Astrocyte (in vitro differentiated cells and primary cell): Measurements from ENCODE around the gene CEP290.

Experiments
- EZH2 ChIP-seq: IDR thresholded peaks from 2 replicates; pipeline ENCODE4 v1.6.1; 2012; ENCODE audit warnings: mild to moderate bottlenecking, low read length, inconsistent platforms; ENCODE audit not compliant: insufficient read depth
- TF ChIP-seq, protein P1 (sequence below): IDR thresholded peaks from 2 replicates; pipeline ENCODE4 v1.5.1; 2011; ENCODE audit warnings: low read depth, mild to moderate bottlenecking, inconsistent platforms, low read length, moderate library complexity; ENCODE audit not compliant: insufficient read depth

- TF ChIP-seq, protein P1, sequence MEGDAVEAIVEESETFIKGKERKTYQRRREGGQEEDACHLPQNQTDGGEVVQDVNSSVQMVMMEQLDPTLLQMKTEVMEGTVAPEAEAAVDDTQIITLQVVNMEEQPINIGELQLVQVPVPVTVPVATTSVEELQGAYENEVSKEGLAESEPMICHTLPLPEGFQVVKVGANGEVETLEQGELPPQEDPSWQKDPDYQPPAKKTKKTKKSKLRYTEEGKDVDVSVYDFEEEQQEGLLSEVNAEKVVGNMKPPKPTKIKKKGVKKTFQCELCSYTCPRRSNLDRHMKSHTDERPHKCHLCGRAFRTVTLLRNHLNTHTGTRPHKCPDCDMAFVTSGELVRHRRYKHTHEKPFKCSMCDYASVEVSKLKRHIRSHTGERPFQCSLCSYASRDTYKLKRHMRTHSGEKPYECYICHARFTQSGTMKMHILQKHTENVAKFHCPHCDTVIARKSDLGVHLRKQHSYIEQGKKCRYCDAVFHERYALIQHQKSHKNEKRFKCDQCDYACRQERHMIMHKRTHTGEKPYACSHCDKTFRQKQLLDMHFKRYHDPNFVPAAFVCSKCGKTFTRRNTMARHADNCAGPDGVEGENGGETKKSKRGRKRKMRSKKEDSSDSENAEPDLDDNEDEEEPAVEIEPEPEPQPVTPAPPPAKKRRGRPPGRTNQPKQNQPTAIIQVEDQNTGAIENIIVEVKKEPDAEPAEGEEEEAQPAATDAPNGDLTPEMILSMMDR, result no peak
- TF ChIP-seq EZH2, result no peak
Measured at GRCh38 chr12:88187571-88187970, 45.7 kb upstream of the CEP290 start.
